RWPE2 (cell line): ENCODE results near the gene UAP1.
"Not testable (repeated sequence)": the region's sequence is repeated elsewhere in the genome, so short reads cannot be mapped to it uniquely, and the experiment has no call there.

ENCODE experiments used
- ATAC-seq: fragments of 200-7000 bp; cut with Tn5 transposase; 3 replicates; pipeline ENCODE4 v1.9.1; 2021; ENCODE audit warnings: low read depth
- DNase-seq: peaks from one replicate; pipeline ENCODE4 v3.0.0-alpha.2; 2020; ENCODE audit warnings: low spot score
- H3K27ac ChIP-seq: fragments of 450-650 bp; 2 replicates; pipeline ENCODE4 v1.5.1; 2017; ENCODE audit warnings: mild to moderate bottlenecking; ENCODE audit not compliant: poor library complexity, severe bottlenecking
- H3K27me3 ChIP-seq: fragments of 250-450 bp; sonication (Bioruptor Pico); 2 replicates; pipeline ENCODE4 v1.5.1; 2021; ENCODE audit warnings: mild to moderate bottlenecking, moderate library complexity; ENCODE audit not compliant: insufficient read depth, poor library complexity, severe bottlenecking
- H3K36me3 ChIP-seq: fragments of 250-450 bp; sonication (Bioruptor Pico); 2 replicates; pipeline ENCODE4 v1.5.1; 2020; ENCODE audit warnings: low read depth, mild to moderate bottlenecking, moderate library complexity
- H3K4me1 ChIP-seq: fragments of 250-450 bp; sonication (Bioruptor Pico); 2 replicates; pipeline ENCODE4 v1.5.1; 2021; ENCODE audit warnings: mild to moderate bottlenecking, moderate library complexity; ENCODE audit not compliant: insufficient read depth, poor library complexity, severe bottlenecking
- H3K4me3 ChIP-seq: fragments of 250-450 bp; sonication (Bioruptor Pico); 2 replicates; pipeline ENCODE4 v1.5.1; 2021; ENCODE audit warnings: mild to moderate bottlenecking, moderate library complexity; ENCODE audit not compliant: severe bottlenecking
- H3K9me3 ChIP-seq: fragments of 250-450 bp; sonication (Bioruptor Pico); 2 replicates; pipeline ENCODE4 v1.5.1; 2021; ENCODE audit warnings: mild to moderate bottlenecking, moderate library complexity; ENCODE audit not compliant: severe bottlenecking
- TF ChIP-seq, protein P1 (sequence below): fragments of 450-650 bp; IDR thresholded peaks from one replicate; pipeline ENCODE4 v1.5.1; 2017; ENCODE audit warnings: mild to moderate bottlenecking, moderate library complexity; ENCODE audit not compliant: poor library complexity, severe bottlenecking

The UAP1 gene

GRCh38 chr1:162573136-162573535 lies 11.6 kb downstream of the UAP1 start:
- TF ChIP-seq, protein P1, sequence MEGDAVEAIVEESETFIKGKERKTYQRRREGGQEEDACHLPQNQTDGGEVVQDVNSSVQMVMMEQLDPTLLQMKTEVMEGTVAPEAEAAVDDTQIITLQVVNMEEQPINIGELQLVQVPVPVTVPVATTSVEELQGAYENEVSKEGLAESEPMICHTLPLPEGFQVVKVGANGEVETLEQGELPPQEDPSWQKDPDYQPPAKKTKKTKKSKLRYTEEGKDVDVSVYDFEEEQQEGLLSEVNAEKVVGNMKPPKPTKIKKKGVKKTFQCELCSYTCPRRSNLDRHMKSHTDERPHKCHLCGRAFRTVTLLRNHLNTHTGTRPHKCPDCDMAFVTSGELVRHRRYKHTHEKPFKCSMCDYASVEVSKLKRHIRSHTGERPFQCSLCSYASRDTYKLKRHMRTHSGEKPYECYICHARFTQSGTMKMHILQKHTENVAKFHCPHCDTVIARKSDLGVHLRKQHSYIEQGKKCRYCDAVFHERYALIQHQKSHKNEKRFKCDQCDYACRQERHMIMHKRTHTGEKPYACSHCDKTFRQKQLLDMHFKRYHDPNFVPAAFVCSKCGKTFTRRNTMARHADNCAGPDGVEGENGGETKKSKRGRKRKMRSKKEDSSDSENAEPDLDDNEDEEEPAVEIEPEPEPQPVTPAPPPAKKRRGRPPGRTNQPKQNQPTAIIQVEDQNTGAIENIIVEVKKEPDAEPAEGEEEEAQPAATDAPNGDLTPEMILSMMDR: no peak
- Histone ChIP-seq H3K9me3 (no peaks in the 10 kb centered on the region), H3K36me3 (peaks cover 86% of the 10 kb centered on the region), H3K4me1 (peaks cover 6% of the 10 kb centered on the region), H3K4me3 (no peak overlapping the region), H3K27ac (no peak overlapping the region), H3K27me3 (no peaks in the 10 kb centered on the region)
- DNase-seq: no peak
- no peak for ATAC-seq

- no peak for DNase-seq
- Histone ChIP-seq H3K36me3 (peaks cover 88% of the 10 kb centered on the region), H3K4me1 (no peaks in the 10 kb centered on the region), H3K9me3 (no peaks in the 10 kb centered on the region), H3K4me3 (no peak overlapping the region), H3K27me3 (no peaks in the 10 kb centered on the region), H3K27ac (no peak overlapping the region)
- TF ChIP-seq, protein P1: no peak
- ATAC-seq: no peak
Observed at GRCh38 chr1:162578071-162578700, 16.7 kb downstream of the UAP1 start.

- ATAC-seq (no peak), DNase-seq (no peak)
- peaks cover 92% of the 10 kb centered on the region for H3K36me3 ChIP-seq
- TF ChIP-seq, protein P1: no peak
- H3K4me3 ChIP-seq: no peak overlapping the region
- no peaks in the 10 kb centered on the region for H3K27me3 ChIP-seq
- no peaks in the 10 kb centered on the region for H3K9me3 ChIP-seq
- H3K4me1 ChIP-seq: no peaks in the 10 kb centered on the region
- no peak overlapping the region for H3K27ac ChIP-seq
Observed at GRCh38 chr1:162578936-162579335, 17.4 kb downstream of the UAP1 start.

DNA sequence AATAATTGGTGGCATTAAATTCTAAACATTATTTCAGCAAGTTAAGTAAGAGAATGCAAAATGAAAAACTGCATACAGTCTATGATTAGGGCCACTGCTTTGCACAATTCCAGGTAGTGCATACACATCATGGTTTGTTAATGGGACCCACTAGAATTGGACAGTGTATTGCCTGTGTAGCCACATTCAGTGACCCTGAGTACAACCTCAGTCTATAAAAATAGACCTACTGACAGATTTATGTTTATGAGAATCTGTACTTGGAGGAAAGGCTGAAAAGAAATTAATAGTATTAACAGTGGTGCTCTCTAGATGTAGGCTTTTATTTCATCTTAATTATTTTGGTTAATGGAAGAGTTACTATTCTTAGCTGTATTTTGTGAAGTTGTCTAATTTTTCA lies 18.8 kb downstream of the UAP1 start:
- no peak overlapping the region for H3K4me3 ChIP-seq
- TF ChIP-seq, protein P1: no peak
- peaks cover 91% of the 10 kb centered on the region for H3K36me3 ChIP-seq
- no peaks in the 10 kb centered on the region for H3K4me1 ChIP-seq
- no peak overlapping the region for H3K27ac ChIP-seq
- H3K27me3 ChIP-seq: no peaks in the 10 kb centered on the region
- ATAC-seq: no peak
- H3K9me3 ChIP-seq: no peaks in the 10 kb centered on the region
- no peak for DNase-seq

- not testable (repeated sequence) for H3K4me3 ChIP-seq, H3K27me3 ChIP-seq, H3K27ac ChIP-seq, DNase-seq, H3K9me3 ChIP-seq, ATAC-seq, H3K4me1 ChIP-seq
- peaks cover 89% of the 10 kb centered on the region for H3K36me3 ChIP-seq
Observed at GRCh38 chr1:162582901-162583300, 21.4 kb downstream of the UAP1 start.

- not testable (repeated sequence) for ATAC-seq, H3K27ac ChIP-seq, H3K4me3 ChIP-seq, H3K27me3 ChIP-seq, H3K4me1 ChIP-seq, DNase-seq, H3K9me3 ChIP-seq
- peaks cover 83% of the 10 kb centered on the region for H3K36me3 ChIP-seq
Observed at GRCh38 chr1:162585101-162585500, 23.6 kb downstream of the UAP1 start.
